WTC11 (cell line): ENCODE data around the gene MUC6. TPM values are rescaled to one million over a fixed set of nuclear protein-coding genes. Genes with fewer than 3 reads are reported as not detected.

Source experiments
- ATAC-seq: fragments of 200-7000 bp; cut with Tn5 transposase; 2 replicates; pipeline ENCODE4 v1.10.0; 2021; ENCODE audit warnings: mild to moderate bottlenecking, moderate library complexity
- CTCF ChIA-PET: fragments of 300-600 bp; sonication (Branson Sonifier 250); formaldehyde crosslinking; loops from one replicate; lab custom pipeline; 2021; ENCODE audit warnings: antibody characterized with exemption; lab: Charles Lee
- POLR2A ChIA-PET: fragments of 350-600 bp; sonication (Branson Sonifier 250); formaldehyde crosslinking; loops from one replicate; lab custom pipeline; 2021; ENCODE audit warnings: antibody characterized with exemption; lab: Charles Lee
- DNase-seq: peaks from one replicate; pipeline ENCODE4 v3.0.0; 2021; ENCODE audit warnings: low spot score
- H3K27ac Mint-ChIP-seq: 2 replicates; pipeline ENCODE4 v1.8.0; 2021; ENCODE audit warnings: mixed read lengths
- H3K27me3 Mint-ChIP-seq: 2 replicates; pipeline ENCODE4 v1.8.0; 2021; ENCODE audit warnings: low read depth, mild to moderate bottlenecking, moderate library complexity, mixed read lengths
- H3K36me3 Mint-ChIP-seq: 2 replicates; pipeline ENCODE4 v1.8.0; 2021; ENCODE audit warnings: mixed read lengths
- H3K4me1 Mint-ChIP-seq: 2 replicates; pipeline ENCODE4 v1.8.0; 2022; ENCODE audit warnings: mixed read lengths
- H3K4me3 Mint-ChIP-seq: 2 replicates; pipeline ENCODE4 v1.8.0; 2021; ENCODE audit warnings: mild to moderate bottlenecking, moderate library complexity, mixed read lengths
- H3K9me3 Mint-ChIP-seq: 2 replicates; pipeline ENCODE4 v1.8.0; 2021; ENCODE audit warnings: mixed read lengths
- CREB1 ChIP-seq: sonication (generic); formaldehyde crosslinking; IDR thresholded peaks from 2 replicates; pipeline ENCODE4 v1.8.0; 2023; ENCODE audit warnings: mild to moderate bottlenecking, missing genetic modification reagents
- CREM ChIP-seq: sonication (generic); formaldehyde crosslinking; IDR thresholded peaks from 2 replicates; pipeline ENCODE4 v1.8.1; 2022; ENCODE audit warnings: mild to moderate bottlenecking, missing genetic modification reagents, moderate library complexity
- ESRRA ChIP-seq: sonication (generic); formaldehyde crosslinking; IDR thresholded peaks from 2 replicates; pipeline ENCODE4 v1.8.1; 2022; ENCODE audit warnings: mild to moderate bottlenecking, missing genetic modification reagents, borderline replicate concordance
- GRHL2 ChIP-seq: fragments of 250-450 bp; sonication (Bioruptor Pico); IDR thresholded peaks from 2 replicates; pipeline ENCODE4 v1.8.0; 2022; ENCODE audit warnings: mild to moderate bottlenecking, moderate library complexity; ENCODE audit not compliant: insufficient replicate concordance, severe bottlenecking
- HMGA2 ChIP-seq: fragments of 250-450 bp; sonication (Bioruptor Pico); IDR thresholded peaks from 2 replicates; pipeline ENCODE4 v1.4.0; 2021; ENCODE audit warnings: mild to moderate bottlenecking, moderate library complexity
- IRF2 ChIP-seq: sonication (generic); formaldehyde crosslinking; IDR thresholded peaks from 2 replicates; pipeline ENCODE4 v1.8.0; 2022; ENCODE audit warnings: low read depth, missing genetic modification reagents, borderline replicate concordance
- NFYB ChIP-seq: sonication (generic); formaldehyde crosslinking; conservative IDR thresholded peaks from 2 replicates; pipeline ENCODE4 v1.8.0; 2022; ENCODE audit warnings: low read depth, missing genetic modification reagents
- SMAD4 ChIP-seq: sonication (generic); formaldehyde crosslinking; IDR thresholded peaks from 2 replicates; pipeline ENCODE4 v1.8.0; 2022; ENCODE audit warnings: mild to moderate bottlenecking, missing genetic modification reagents
- SP1 ChIP-seq: sonication (generic); formaldehyde crosslinking; conservative IDR thresholded peaks from 2 replicates; pipeline ENCODE4 v1.8.1; 2022; ENCODE audit warnings: missing genetic modification reagents
- ZNF219 ChIP-seq: sonication (generic); formaldehyde crosslinking; IDR thresholded peaks from 2 replicates; pipeline ENCODE4 v1.8.0; 2023; ENCODE audit warnings: missing genetic modification reagents, mild to moderate bottlenecking, borderline replicate concordance
- ZNF317 ChIP-seq: sonication (generic); formaldehyde crosslinking; IDR thresholded peaks from 2 replicates; pipeline ENCODE4 v1.8.1; 2023; ENCODE audit warnings: low read depth, mild to moderate bottlenecking, moderate library complexity, missing genetic modification reagents, borderline replicate concordance
- total RNA-seq: library from RNA; stranded (reverse); gene quantifications from 3 replicates; pipeline ENCODE4 v1.2.3, GENCODE V29; 2021
- TF ChIP-seq, protein P1 (sequence below): sonication (generic); formaldehyde crosslinking; IDR thresholded peaks from 2 replicates; pipeline ENCODE4 v1.8.1; 2023; ENCODE audit warnings: mild to moderate bottlenecking, missing genetic modification reagents
- TF ChIP-seq, protein P2 (sequence below): sonication (generic); formaldehyde crosslinking; IDR thresholded peaks from 2 replicates; pipeline ENCODE4 v1.8.1; 2022; ENCODE audit warnings: missing genetic modification reagents, borderline replicate concordance
- TF ChIP-seq, protein P3 (sequence below): fragments of 250-450 bp; sonication (Bioruptor Pico); conservative IDR thresholded peaks from 2 replicates; pipeline ENCODE4 v1.9.0; 2021; ENCODE audit warnings: mild to moderate bottlenecking
- TF ChIP-seq, protein P4 (sequence below): sonication (generic); formaldehyde crosslinking; IDR thresholded peaks from 2 replicates; pipeline ENCODE4 v1.8.0; 2022; ENCODE audit warnings: mild to moderate bottlenecking, missing genetic modification reagents
- TF ChIP-seq, protein P5 (sequence below): sonication (generic); formaldehyde crosslinking; IDR thresholded peaks from 2 replicates; pipeline ENCODE4 v1.8.0; 2023; ENCODE audit warnings: missing genetic modification reagents

The MUC6 gene
- total RNA-seq, 1 experiment from 2014 or later: 0.13 TPM

DNA sequence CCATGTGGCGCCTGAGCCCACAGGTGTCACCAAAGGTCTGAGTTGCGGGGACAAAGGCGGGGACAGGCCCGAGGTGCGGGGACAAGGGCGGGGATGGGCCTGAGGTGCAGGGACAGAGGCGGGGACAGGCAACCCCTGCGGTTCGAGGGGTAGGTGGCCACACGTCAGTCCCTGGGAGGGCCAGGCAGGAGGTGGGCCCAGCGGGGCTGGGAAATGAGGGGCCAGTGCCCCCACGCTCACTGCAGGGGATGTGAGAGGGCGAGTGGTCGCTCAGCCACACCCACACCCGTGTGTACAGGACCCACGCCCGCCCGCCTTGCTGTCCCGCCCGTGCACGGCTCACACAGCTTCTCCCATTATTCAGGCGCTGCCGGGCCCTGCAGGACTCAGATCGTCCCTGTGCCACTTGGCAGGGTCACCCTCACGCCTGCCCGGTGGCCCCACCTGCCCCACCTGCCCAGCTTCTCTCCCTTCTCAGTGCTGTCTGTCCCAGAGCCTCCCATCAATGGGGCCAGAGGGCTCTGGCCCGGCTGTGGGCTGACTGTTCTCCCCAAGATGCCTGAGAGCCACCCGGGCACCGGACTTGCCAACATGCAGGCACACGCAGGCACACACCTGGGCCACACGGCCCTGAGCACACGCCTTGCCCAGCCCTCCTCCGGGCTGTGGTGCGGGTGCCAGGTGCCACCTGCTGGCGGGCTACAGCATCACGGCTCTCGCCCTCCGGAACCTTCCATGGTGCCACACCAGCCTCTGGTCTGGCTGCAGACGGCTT is 14.2 kb upstream of the MUC6 start (continued):
- TF ChIP-seq, protein P1, sequence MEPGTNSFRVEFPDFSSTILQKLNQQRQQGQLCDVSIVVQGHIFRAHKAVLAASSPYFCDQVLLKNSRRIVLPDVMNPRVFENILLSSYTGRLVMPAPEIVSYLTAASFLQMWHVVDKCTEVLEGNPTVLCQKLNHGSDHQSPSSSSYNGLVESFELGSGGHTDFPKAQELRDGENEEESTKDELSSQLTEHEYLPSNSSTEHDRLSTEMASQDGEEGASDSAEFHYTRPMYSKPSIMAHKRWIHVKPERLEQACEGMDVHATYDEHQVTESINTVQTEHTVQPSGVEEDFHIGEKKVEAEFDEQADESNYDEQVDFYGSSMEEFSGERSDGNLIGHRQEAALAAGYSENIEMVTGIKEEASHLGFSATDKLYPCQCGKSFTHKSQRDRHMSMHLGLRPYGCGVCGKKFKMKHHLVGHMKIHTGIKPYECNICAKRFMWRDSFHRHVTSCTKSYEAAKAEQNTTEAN: no peak
- TF ChIP-seq SMAD4 (CRISPR knock-in tag): no peak
- TF ChIP-seq, protein P2, sequence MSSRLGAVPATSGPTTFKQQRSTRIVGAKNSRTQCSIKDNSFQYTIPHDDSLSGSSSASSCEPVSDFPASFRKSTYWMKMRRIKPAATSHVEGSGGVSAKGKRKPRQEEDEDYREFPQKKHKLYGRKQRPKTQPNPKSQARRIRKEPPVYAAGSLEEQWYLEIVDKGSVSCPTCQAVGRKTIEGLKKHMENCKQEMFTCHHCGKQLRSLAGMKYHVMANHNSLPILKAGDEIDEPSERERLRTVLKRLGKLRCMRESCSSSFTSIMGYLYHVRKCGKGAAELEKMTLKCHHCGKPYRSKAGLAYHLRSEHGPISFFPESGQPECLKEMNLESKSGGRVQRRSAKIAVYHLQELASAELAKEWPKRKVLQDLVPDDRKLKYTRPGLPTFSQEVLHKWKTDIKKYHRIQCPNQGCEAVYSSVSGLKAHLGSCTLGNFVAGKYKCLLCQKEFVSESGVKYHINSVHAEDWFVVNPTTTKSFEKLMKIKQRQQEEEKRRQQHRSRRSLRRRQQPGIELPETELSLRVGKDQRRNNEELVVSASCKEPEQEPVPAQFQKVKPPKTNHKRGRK (CRISPR knock-in tag): no peak
- TF ChIP-seq, all 79 proteins: peak for 8

DNA sequence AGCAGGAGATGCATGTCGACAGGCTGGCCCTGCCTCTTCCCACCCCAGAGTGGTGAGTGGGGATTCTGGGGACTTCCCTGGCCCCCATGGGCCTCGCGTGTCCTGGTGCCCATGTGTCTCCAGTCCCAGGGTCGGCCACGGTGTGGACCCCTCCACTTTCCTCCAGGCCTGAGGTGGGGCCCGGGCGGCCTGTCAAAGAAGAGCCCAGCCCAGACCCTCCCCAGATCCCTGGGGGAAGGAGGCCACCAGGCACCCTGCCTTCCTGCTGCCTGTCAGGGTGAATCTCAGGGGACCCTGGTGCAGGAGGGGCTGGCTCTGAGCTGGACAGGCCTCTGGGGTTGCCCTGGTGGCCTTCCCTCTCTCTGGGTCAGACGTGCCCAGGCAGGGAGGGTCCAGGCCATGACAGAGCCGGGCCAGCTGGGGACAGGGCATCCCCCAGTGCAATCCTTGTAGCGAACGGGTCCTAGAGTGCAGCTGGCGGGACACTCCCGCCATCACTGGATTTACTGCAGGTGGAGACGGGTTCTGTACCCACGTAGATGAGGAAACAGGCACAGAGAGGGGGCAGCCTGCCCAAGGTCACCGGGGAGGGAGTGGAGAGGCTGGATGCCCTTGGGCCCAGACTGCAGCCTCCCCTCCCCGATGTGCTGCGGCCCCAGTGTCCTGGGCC is 13.5 kb upstream of the MUC6 start:
- peaks cover 3% of the 10 kb centered on the region; the same call in 1 of the 2 replicates for H3K27me3 Mint-ChIP-seq
- no peak for ATAC-seq
- no peak overlapping the region for H3K27ac Mint-ChIP-seq
- no peaks in the 10 kb centered on the region for H3K36me3 Mint-ChIP-seq
- H3K4me3 Mint-ChIP-seq: no peak overlapping the region
- no peaks in the 10 kb centered on the region for H3K4me1 Mint-ChIP-seq
- TF ChIP-seq ESRRA (no peak), CREB1 (CRISPR knock-in tag) (no peak), GRHL2 (CRISPR knock-in tag) (no peak), IRF2 (CRISPR knock-in tag) (no peak), ZNF219 (CRISPR knock-in tag) (no peak), CREM (no peak), HMGA2 (CRISPR knock-in tag) (no peak), NFYB (CRISPR knock-in tag) (no peak)
- TF ChIP-seq, protein P3, sequence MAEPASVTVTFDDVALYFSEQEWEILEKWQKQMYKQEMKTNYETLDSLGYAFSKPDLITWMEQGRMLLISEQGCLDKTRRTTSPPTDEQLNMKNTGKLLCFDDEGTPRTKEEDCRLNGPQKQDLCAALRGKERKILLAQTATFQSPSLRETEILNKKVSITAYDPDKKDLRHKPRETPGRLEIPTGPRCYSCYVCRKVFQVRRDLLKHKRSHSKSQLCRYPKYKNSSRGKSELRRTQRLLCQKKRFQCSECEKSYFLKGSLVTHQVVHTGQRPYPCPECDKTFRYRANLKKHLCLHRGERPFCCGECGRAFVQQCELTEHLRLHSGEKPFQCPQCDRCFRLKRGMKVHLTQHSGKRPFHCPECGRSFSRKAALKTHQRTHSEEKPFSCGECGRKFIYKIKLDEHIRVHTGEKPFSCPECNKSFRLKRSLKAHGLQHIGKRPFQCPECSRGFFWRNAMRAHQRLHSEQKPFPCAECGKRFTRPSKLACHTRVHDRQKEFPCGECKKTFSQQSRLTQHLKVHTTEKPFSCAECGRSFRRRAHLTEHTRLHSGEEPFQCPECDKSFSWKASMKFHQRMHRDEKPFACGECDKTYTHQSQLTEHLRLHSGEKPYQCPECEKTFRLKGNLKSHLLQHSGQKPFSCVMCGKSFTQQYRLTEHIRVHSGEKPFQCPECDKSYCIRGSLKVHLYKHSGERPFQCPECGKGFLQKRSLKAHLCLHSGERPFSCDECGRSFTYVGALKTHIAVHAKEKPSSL (CRISPR knock-in tag): no peak
- TF ChIP-seq, protein P4, sequence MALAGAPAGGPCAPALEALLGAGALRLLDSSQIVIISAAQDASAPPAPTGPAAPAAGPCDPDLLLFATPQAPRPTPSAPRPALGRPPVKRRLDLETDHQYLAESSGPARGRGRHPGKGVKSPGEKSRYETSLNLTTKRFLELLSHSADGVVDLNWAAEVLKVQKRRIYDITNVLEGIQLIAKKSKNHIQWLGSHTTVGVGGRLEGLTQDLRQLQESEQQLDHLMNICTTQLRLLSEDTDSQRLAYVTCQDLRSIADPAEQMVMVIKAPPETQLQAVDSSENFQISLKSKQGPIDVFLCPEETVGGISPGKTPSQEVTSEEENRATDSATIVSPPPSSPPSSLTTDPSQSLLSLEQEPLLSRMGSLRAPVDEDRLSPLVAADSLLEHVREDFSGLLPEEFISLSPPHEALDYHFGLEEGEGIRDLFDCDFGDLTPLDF: no peak
- TF ChIP-seq, protein P5, sequence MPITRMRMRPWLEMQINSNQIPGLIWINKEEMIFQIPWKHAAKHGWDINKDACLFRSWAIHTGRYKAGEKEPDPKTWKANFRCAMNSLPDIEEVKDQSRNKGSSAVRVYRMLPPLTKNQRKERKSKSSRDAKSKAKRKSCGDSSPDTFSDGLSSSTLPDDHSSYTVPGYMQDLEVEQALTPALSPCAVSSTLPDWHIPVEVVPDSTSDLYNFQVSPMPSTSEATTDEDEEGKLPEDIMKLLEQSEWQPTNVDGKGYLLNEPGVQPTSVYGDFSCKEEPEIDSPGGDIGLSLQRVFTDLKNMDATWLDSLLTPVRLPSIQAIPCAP: no peak
- H3K9me3 Mint-ChIP-seq: peaks cover 3% of the 10 kb centered on the region
- DNase-seq: peak; percentile 12
- POLR2A ChIA-PET: no interaction called here
- CTCF ChIA-PET: interaction anchor here (0.7 to 2.1 kb wide), 15 partner anchors 8 to 206 kb away, joined by 3 to 18 read pairs (median 5); partner anchors contain the start of genes AP2A2, CHID1 and MUC2

DNA sequence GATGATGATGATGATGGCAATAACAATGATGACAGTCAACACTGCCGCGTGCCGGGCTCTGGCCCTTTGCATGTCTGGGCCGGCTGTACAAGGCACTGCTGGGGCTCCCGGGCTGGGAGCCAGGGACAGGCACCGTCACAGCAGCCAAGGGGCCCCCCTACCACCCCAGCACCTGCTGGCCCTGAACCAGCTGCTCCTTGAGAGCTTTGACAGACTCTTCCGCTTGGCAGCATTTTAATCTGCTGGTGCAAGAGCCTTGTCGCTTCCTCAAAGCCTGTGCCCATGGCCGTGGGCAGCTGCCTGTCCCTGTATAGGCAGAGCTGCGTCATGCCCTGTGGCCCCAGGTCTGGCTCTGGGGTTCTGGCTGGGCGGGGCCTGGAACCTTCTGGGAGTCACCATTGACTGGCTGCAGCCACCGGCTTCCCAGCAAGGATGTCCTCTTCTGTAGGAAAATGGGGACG is 12.9 kb upstream of the MUC6 start:
- Mint-ChIP-seq H3K27ac (no peak overlapping the region), H3K9me3 (peaks cover 6% of the 10 kb centered on the region), H3K4me1 (no peaks in the 10 kb centered on the region), H3K36me3 (no peaks in the 10 kb centered on the region), H3K4me3 (no peak overlapping the region), H3K27me3 (peaks cover 3% of the 10 kb centered on the region; the same call in 1 of the 2 replicates)
- TF ChIP-seq SP1 (no peak), ZNF317 (no peak)
- TF ChIP-seq, protein P3 (CRISPR knock-in tag): no peak
- ATAC-seq: no peak
- no peak for DNase-seq
- CTCF ChIA-PET: no interaction called here
- POLR2A ChIA-PET: no interaction called here
